22Rv1 (cell line): ENCODE data around the gene ASCC1.

Experiments used
- ZFX ChIP-seq: fragments of 450-650 bp; IDR thresholded peaks from 2 replicates; pipeline ENCODE4 v1.6.1; 2017; ENCODE audit warnings: antibody characterized with exemption, borderline replicate concordance
- TF ChIP-seq, protein P1 (sequence below): fragments of 450-650 bp; IDR thresholded peaks from 2 replicates; pipeline ENCODE4 v1.5.1; 2017; ENCODE audit warnings: mild to moderate bottlenecking

DNA sequence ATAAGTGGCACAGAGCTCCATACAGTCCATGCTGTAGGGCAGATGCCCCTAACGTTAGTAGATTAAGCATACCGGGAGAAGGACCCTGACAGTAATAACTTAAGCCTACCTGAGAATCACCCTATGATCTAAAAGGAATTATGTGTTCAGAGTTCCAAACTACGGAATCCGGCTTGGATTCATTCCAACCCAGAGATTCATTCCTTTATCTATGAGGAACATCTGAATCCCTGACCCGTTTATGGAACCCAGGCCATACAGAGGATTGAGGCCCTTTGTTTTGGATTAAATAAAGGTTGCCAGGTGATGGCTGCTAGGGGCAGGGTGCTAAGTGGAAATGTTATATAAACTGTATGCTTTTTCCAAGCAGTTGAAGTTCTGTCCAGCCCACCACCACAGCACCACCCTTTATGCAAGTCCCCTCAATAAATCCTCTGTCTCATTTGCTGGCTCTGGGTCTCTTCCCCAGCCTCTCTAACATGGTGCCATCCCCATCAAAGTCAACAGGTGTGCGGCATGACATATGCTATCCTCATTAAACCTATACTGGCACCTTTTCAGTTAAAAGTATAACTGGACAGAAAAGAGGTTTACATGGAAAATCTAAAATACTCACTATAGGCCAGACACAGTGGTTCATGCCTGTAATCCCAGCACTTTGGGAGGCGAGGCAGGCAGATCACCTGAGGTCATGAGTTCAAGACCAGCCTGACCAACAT is 9.4 kb downstream of the ASCC1 start:
- TF ChIP-seq, protein P1, sequence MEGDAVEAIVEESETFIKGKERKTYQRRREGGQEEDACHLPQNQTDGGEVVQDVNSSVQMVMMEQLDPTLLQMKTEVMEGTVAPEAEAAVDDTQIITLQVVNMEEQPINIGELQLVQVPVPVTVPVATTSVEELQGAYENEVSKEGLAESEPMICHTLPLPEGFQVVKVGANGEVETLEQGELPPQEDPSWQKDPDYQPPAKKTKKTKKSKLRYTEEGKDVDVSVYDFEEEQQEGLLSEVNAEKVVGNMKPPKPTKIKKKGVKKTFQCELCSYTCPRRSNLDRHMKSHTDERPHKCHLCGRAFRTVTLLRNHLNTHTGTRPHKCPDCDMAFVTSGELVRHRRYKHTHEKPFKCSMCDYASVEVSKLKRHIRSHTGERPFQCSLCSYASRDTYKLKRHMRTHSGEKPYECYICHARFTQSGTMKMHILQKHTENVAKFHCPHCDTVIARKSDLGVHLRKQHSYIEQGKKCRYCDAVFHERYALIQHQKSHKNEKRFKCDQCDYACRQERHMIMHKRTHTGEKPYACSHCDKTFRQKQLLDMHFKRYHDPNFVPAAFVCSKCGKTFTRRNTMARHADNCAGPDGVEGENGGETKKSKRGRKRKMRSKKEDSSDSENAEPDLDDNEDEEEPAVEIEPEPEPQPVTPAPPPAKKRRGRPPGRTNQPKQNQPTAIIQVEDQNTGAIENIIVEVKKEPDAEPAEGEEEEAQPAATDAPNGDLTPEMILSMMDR, result no peak
- TF ChIP-seq ZFX, result no peak
